Measurements from ENCODE around the gene TMEM169. TPM values are rescaled to one million over a fixed set of nuclear protein-coding genes. Genes with fewer than 3 reads are reported as not detected.

TMEM169 gene, protein sequence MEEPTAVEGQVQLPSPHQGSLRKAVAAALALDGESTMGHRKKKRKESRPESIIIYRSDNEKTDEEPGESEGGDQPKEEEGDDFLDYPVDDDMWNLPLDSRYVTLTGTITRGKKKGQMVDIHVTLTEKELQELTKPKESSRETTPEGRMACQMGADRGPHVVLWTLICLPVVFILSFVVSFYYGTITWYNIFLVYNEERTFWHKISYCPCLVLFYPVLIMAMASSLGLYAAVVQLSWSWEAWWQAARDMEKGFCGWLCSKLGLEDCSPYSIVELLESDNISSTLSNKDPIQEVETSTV
- total RNA-seq (2022; extraction: Qiagen RNA extraction), result 0.22 to 0.37 TPM (median 0.29 TPM) in 5 replicates

DNA sequence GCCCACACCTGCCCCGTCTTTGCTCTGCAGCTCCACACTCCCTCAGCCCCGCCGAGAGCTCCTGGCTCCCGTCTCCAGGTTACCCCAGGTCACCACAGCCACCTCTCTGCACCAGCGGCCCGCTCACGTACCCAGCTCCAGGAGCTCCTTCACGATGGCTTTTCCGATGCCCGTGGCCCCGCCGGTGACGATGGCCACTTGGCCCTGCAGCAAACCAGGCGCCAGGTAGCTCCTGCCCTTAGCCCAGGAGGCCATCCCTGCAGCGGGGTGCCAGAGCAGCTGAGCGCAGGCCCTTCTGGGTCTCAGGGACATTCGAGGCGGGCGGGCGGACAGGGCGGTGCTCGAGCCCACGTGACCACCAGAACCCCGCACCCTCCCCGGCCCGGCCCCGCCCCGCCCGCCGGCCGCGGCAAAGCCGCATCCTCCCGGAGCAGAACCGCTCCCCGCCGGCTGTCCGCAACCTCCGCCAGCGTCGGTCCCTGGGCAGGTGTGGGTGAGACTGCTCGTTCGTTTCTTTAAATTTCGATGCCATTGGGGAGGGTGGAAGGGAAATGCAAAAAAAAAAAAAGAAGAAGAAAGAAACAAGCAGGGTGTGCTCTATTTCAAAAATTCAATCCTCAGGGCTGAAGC is at the start of gene TMEM169, which contains the start of gene PECR:
Gene TMEM169, plus strand, starts transcription at position 433 of the 630 bp plus-strand sequence. CDS start 14,045 bp downstream, outside the sequence.
Gene PECR, minus strand, starts transcription at position 323 of the 630 bp plus-strand sequence. Its CDS starts 68 bp downstream, at position 255.

DNA sequence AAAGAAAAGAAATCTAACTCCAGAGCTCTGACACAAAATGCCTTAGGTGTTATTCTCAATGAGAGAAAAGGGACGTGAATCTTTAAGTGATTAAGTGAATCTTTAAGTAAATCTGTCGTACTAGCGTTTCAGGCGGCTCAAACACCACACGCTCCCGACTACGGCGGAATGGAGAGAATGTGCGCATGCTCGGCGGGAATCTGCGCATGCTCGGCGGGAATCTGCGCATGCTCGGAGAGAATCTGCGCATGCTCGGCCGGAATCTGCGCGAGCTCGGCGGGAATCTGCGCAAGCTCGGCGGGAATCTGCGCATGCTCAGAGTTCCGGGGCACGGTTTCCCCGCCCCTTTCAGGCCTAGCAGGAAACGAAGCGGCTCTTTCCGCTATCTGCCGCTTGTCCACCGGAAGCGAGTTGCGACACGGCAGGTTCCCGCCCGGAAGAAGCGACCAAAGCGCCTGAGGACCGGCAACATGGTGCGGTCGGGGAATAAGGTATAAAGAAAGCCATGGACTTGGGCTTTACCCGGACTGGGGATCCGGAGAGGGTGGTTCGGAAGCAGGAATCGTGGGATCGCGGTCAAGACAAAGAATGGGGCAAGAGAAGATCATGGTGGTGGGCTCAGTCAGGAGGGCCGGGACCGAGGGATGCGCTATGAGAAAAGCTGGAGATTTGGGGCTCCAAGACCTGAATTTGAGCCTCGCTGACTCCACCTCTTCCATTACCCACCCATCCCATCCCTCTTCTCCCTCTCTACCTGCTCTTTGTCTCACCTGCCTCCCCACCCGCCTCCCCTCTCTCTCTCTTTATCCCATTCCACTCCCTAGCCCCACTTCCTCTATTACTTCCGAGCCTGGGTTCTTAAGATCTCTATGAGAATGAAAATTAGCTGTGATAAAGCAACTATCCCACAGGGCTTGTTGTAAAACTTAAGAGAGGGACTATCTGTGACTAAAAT is 27.5 kb downstream of the TMEM169 start, which contains the start of gene XRCC5:
Gene XRCC5, plus strand, starts transcription at position 382 of the 955 bp plus-strand sequence. Its CDS starts 89 bp downstream, at position 471.

Other genes starting within 250 kb of the TMEM169 start
- gene MREG, start 68.4 kb upstream of the TMEM169 start, total RNA-seq (2022; extraction: Qiagen RNA extraction), result 3.9 to 4.7 TPM (median 4.0 TPM) in 5 replicates
- 13.6 to 17.1 TPM (median 15.2 TPM) in 5 replicates for gene PECR, start 110 bp upstream of the TMEM169 start, total RNA-seq (2022; extraction: Qiagen RNA extraction)
- 156 to 215 TPM (median 173 TPM) in 5 replicates for gene XRCC5, start 27.4 kb downstream of the TMEM169 start, total RNA-seq (2022; extraction: Qiagen RNA extraction)